Chondrocyte (in vitro differentiated cells): ENCODE results near the gene ANK2. TPM values are rescaled to one million over a fixed set of nuclear protein-coding genes. Genes with fewer than 3 reads are reported as not detected.
A peak's percentile ranks its signal among the peaks of the same experiment; 100 is the strongest.

Experiments
- DNase-seq: peaks from one replicate; pipeline ENCODE4 v3.0.0; 2021; ENCODE audit warnings: mixed read lengths, low spot score
- H3K27ac Mint-ChIP-seq: one replicate; pipeline ENCODE4 v1.8.0; 2021; ENCODE audit warnings: mild to moderate bottlenecking, moderate library complexity, mixed read lengths; ENCODE audit not compliant: unreplicated experiment
- H3K27me3 Mint-ChIP-seq: 2 replicates; pipeline ENCODE4 v1.8.0; 2021; ENCODE audit warnings: low read depth, mixed read lengths
- H3K36me3 Mint-ChIP-seq: 2 replicates; pipeline ENCODE4 v1.8.0; 2021; ENCODE audit warnings: low read depth, mixed read lengths
- H3K4me1 Mint-ChIP-seq: 2 replicates; pipeline ENCODE4 v1.8.0; 2021; ENCODE audit warnings: low read depth, mild to moderate bottlenecking, mixed read lengths
- H3K4me3 Mint-ChIP-seq: one replicate; pipeline ENCODE4 v1.8.0; 2021; ENCODE audit warnings: mild to moderate bottlenecking, moderate library complexity, mixed read lengths; ENCODE audit not compliant: unreplicated experiment
- H3K9me3 Mint-ChIP-seq: 2 replicates; pipeline ENCODE4 v1.8.0; 2021; ENCODE audit warnings: low read depth, mixed read lengths
- total RNA-seq: library from RNA; stranded (reverse); gene quantifications from 3 replicates; pipeline ENCODE4 v1.2.1, GENCODE V29; 2021
- TF ChIP-seq, protein P1 (sequence below): fragments of 200-600 bp; sonication (generic); IDR thresholded peaks from 2 replicates; pipeline ENCODE4 v1.5.0; 2021; ENCODE audit warnings: antibody characterized with exemption, mild to moderate bottlenecking, moderate library complexity

ANK2 gene
- total RNA-seq, 1 donor from 2014 or later: 71.2 TPM

DNA sequence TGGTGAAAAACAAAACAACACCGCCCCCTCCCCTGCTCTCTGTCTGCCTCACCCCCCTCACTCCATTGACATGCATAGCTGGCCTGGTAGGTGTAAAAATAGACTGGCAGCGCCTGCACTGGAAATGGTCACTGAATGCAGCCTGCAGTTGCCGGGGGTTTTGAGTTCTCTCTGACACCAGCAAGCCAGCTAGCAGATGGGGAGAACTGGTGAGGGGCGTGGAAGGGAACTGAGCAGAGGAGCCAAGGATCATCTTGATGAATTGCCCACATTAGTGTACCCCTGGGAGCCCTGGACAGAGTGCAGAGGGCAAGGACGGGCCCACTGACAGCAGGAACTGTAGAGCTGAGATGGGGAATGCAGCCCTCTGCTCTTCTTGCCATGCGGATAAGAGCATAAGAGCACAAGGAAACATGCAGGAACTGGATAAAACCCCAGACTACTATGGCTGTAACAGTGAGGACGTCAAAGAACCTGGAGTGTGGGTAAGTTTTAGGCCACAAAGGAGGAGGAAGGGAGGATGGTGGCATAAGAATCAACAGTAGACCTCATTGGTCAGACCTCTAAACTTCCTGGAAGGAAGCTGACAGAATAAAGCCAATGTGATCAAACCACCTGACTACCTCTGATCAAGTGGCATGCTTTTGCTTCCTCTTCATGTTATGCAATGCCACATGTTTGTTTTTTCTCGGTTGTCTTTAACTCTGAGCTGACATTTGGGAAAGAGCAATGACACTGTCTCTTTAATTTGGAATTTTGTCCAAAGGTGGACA is 96.3 kb downstream of the ANK2 start:
- Mint-ChIP-seq H3K27ac (peak overlapping the region; percentile 88), H3K36me3 (no peaks in the 10 kb centered on the region), H3K4me1 (peaks cover 63% of the 10 kb centered on the region), H3K4me3 (peak overlapping the region; percentile 55), H3K27me3 (no peaks in the 10 kb centered on the region), H3K9me3 (no peaks in the 10 kb centered on the region)
- TF ChIP-seq, protein P1, sequence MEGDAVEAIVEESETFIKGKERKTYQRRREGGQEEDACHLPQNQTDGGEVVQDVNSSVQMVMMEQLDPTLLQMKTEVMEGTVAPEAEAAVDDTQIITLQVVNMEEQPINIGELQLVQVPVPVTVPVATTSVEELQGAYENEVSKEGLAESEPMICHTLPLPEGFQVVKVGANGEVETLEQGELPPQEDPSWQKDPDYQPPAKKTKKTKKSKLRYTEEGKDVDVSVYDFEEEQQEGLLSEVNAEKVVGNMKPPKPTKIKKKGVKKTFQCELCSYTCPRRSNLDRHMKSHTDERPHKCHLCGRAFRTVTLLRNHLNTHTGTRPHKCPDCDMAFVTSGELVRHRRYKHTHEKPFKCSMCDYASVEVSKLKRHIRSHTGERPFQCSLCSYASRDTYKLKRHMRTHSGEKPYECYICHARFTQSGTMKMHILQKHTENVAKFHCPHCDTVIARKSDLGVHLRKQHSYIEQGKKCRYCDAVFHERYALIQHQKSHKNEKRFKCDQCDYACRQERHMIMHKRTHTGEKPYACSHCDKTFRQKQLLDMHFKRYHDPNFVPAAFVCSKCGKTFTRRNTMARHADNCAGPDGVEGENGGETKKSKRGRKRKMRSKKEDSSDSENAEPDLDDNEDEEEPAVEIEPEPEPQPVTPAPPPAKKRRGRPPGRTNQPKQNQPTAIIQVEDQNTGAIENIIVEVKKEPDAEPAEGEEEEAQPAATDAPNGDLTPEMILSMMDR: no peak
- DNase-seq: no peak

DNA sequence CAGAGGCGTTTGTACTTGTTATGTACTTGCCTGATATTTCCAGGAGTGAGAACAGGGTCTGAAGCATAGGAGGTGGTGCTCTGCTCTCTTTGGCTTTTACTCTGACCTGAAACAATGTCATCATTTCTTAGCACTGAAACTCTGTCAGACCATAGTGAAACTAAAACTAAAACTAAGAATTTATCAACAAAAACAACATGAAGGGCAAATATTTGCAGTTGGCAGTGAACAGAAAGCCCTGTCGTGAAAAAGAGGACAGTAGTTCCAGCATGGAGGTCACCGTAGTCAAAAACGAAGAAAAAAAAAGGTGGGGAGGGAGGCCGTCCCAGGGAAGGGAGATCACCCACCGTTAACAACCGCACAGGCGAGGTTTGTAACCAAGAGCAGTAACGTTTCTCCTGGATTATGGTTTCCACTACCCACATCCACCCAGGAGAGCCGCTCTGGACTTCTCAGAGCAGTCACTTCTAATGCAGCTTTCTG is 97.5 kb downstream of the ANK2 start:
- TF ChIP-seq, protein P1: no peak
- Mint-ChIP-seq H3K4me1 (peaks cover 51% of the 10 kb centered on the region), H3K36me3 (no peaks in the 10 kb centered on the region), H3K27me3 (no peaks in the 10 kb centered on the region), H3K4me3 (peak overlapping the region; percentile 10), H3K27ac (peak overlapping the region; percentile 76), H3K9me3 (no peaks in the 10 kb centered on the region)
- DNase-seq: no peak

DNA sequence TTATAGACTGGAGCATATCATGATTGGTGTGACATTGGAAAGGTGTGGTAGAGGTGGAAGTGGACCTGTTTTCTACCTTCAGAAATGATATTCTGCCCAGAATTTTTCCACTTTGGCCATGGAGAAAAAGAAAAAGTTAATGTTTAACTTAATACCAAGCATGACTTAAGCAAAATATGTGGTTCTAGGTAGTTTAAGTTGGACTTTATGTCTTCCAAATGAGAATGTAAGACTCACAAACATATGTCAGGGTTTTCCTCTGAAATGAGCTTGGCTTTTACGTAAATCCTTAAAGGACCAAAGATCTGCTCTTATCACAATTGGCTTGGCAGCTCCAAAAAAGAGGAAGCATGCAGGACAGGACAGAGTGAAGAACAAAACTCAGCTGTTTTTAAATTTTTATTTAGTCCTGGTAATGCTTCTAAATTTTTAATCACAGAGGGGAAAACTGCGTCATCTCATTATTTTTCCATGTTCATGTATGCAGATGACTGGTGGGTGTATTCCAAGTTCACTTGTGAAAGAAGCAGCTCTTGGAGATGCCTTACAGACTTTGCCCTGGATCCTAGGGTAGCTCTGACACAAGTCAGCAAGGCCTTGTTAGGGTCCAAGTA is 98.2 kb downstream of the ANK2 start:
- Mint-ChIP-seq H3K4me3 (no peak overlapping the region), H3K4me1 (peaks cover 48% of the 10 kb centered on the region), H3K9me3 (no peaks in the 10 kb centered on the region), H3K36me3 (no peaks in the 10 kb centered on the region), H3K27me3 (no peaks in the 10 kb centered on the region), H3K27ac (peak overlapping the region; percentile 6)
- TF ChIP-seq, protein P1: no peak
- DNase-seq: no peak

DNA sequence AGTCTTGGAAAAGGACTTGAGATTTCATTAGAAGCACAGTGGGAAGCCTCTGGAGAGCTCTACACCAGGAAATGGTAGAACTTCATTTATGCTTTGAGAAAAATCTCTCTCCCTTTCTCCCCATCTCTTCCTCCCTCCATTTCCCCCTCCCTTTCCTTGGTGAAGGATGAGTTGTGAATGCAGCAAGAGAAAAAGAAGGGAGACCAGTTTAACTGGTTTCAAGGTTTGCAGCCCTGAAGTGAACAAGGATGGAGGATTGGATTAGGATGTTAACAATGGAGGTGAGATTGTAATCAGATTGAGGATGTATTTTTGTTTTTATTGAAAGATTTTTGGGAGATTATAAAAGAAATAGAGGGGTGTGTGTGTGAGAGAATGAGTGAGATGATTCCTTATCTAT is 99.5 kb downstream of the ANK2 start:
- Mint-ChIP-seq H3K4me3 (no peak overlapping the region), H3K27me3 (no peaks in the 10 kb centered on the region), H3K36me3 (no peaks in the 10 kb centered on the region), H3K9me3 (no peaks in the 10 kb centered on the region), H3K27ac (peak overlapping the region; percentile 19), H3K4me1 (peaks cover 36% of the 10 kb centered on the region)
- DNase-seq: no peak
- TF ChIP-seq, protein P1: no peak

DNA sequence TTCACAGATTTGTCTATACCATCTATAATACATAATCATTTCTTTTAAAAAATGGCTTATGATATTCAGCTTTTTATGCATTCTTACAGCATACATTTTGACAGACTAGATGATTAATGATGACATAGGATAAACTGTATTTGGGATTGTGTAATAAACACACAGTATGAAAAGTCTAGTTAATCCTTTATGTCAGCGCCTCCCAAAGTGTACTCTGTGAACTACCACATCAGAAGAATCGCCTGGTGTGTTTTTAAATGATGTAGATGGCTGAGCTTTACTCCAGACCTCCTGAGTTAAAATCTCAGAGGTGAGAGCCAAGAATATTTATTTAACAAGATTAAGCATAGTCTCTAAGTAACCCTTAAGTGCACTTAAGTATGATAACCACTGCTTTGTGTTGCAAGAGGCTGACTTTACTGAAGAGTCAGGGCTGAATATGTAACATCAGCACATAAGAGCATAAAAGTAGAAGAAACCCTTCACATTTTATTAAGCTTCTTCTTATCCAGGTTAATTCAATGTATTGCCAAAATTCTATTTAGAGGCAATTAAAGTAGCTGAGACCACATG is 104.2 kb downstream of the ANK2 start:
- Mint-ChIP-seq H3K4me1 (peaks cover 8% of the 10 kb centered on the region), H3K27ac (no peak overlapping the region), H3K9me3 (no peaks in the 10 kb centered on the region), H3K4me3 (no peak overlapping the region), H3K27me3 (no peaks in the 10 kb centered on the region), H3K36me3 (no peaks in the 10 kb centered on the region)
- TF ChIP-seq, protein P1: peak; percentile 36
- DNase-seq: no peak
